Left lung (tissue), 10 donors: ENCODE results near the gene FBLN1. TPM values are rescaled to one million over a fixed set of nuclear protein-coding genes. Genes with fewer than 3 reads are reported as not detected.

Experiments
- ATAC-seq: fragments of 200-7000 bp; cut with Tn5 transposase; one replicate; pipeline ENCODE4 v1.9.1; 2020; ENCODE audit warnings: moderate library complexity
- DNase-seq, 4 donors: peaks; one replicate each; pipeline ENCODE4 v3.0.0-alpha.2; 2013 to 2020
- H3K27ac ChIP-seq, 2 donors: fragments of 200-600 bp; sonication (generic) in 1 of 2; one replicate each; pipeline versions ENCODE4 v1.5.0 to v1.8.0; 2020 to 2021
- H3K27me3 ChIP-seq, 2 donors: fragments of 200-600 bp; sonication (generic) in 1 of 2; one replicate each; pipeline versions ENCODE4 v1.5.0 to v1.8.0; 2020 to 2021
- H3K36me3 ChIP-seq, 2 donors: fragments of 200-600 bp; sonication (generic) in 1 of 2; one replicate each; pipeline versions ENCODE4 v1.5.0 to v1.8.0; 2020 to 2021
- H3K4me1 ChIP-seq, 2 donors: fragments of 200-600 bp; one replicate each; pipeline ENCODE4 v1.8.0; 2021
- H3K4me3 ChIP-seq, 2 donors: fragments of 200-600 bp; sonication (generic) in 1 of 2; one replicate each; pipeline versions ENCODE4 v1.5.0 to v1.8.0; 2020 to 2021; ENCODE audit warnings: mild to moderate bottlenecking in 1 of 2
- H3K9me3 ChIP-seq, 2 donors: fragments of 200-600 bp; sonication (generic) in 1 of 2; one replicate each; pipeline versions ENCODE4 v1.5.0 to v1.8.0; 2020 to 2021
- intact Hi-C, 2 donors: fragments of 100-400 bp; cut with DNase I; formaldehyde crosslinking; loops; one replicate each; pipeline versions ENCODE4 v1.11.2 to v1.14.2; 2022
- polyA plus RNA-seq, 6 donors: library from polyadenylated mRNA; unstranded; fragments of 120-200 nt; gene quantifications; one replicate each; pipeline ENCODE4 v1.2.1, GENCODE V29; 2013; ENCODE audit not compliant: insufficient read length in 6 of 6
- total RNA-seq, 2 donors: library from RNA; stranded (reverse); fragmentation: NEBNext Ultra II Directional; extraction: Animal tissue kit (Norgen Biotek cat#: 25700); gene quantifications; one replicate each; pipeline ENCODE4 v1.2.1, GENCODE V29; 2021
- TF ChIP-seq, protein P1 (sequence below), 2 donors: fragments of 200-600 bp; sonication (generic) in 1 of 2; IDR thresholded peaks; one replicate each; pipeline versions ENCODE4 v1.5.0 to v1.8.0; 2021; ENCODE audit warnings: antibody characterized with exemption in 2 of 2
- donor health status: DM: no; HTN: yes; CAD: no.
- donor health status: DM: no; HTN: no; CAD: no.

Gene FBLN1
- total and polyA plus RNA-seq, 8 donors = 287 to 447 (median 312) TPM

DNA sequence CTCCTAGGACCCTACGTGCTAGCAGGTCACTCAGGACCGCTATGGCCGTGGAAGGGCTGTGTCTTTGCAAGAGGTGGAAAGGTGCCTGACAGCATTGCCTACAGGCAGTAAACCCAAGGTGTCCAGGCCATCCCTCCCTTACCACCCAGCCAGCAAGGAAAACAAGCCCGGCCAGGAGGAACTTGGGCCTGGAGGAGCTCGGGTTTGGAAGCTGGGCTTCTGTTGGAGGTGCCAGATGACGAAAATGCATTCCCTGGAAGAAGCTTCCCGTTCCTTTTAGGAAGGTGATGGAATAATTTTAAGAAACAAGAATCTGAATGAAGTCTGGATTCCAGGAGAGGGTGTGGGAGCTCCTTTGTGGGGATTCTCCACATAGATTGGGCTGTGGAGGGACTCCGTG, 23.6 kb downstream of the FBLN1 start:
- H3K4me3 ChIP-seq = no peak overlapping the region
- no peak for DNase-seq
- peak overlapping the region in 1 of 2 donors; percentile 33 for H3K27ac ChIP-seq
- H3K36me3 ChIP-seq = no peaks in the 10 kb centered on the region
- TF ChIP-seq, protein P1, sequence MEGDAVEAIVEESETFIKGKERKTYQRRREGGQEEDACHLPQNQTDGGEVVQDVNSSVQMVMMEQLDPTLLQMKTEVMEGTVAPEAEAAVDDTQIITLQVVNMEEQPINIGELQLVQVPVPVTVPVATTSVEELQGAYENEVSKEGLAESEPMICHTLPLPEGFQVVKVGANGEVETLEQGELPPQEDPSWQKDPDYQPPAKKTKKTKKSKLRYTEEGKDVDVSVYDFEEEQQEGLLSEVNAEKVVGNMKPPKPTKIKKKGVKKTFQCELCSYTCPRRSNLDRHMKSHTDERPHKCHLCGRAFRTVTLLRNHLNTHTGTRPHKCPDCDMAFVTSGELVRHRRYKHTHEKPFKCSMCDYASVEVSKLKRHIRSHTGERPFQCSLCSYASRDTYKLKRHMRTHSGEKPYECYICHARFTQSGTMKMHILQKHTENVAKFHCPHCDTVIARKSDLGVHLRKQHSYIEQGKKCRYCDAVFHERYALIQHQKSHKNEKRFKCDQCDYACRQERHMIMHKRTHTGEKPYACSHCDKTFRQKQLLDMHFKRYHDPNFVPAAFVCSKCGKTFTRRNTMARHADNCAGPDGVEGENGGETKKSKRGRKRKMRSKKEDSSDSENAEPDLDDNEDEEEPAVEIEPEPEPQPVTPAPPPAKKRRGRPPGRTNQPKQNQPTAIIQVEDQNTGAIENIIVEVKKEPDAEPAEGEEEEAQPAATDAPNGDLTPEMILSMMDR (IDR thresholded peaks at IDR 0.05) = no peak
- H3K4me1 ChIP-seq = no peaks in the 10 kb centered on the region
- no peaks in the 10 kb centered on the region for H3K9me3 ChIP-seq
- H3K27me3 ChIP-seq = no peaks in the 10 kb centered on the region
- no peak for ATAC-seq
- intact Hi-C loops = no loop called here

DNA sequence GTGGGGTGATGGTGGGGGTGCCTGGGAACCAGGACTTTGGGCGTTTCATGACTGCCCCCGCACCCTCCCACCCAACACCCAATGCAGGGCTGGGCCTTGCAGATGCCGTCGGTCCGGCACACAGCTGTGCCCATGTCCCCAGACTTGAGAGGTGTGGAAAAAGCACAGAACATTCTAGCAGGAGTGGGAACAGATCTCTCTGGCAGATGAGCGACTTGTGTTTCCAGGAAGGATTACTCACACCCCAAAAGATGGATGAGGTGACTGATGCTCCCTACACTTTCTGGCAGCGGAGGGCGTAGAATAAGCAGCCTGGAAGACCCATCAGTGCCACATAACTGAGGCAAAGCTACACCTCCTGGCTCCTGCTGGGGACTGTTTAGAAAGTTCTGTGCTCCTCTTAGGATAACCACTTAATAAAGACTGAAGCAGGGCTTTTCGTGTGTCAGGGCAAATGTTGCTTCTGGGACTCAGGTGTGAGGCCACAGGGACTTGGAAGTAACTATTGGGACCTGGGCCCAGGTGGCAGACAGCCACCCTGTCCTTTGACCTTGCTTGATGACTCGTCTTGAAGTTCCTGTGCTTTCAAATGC, 24.2 kb downstream of the FBLN1 start:
- Histone ChIP-seq H3K36me3 (no peaks in the 10 kb centered on the region), H3K27me3 (no peaks in the 10 kb centered on the region), H3K4me1 (no peaks in the 10 kb centered on the region), H3K27ac (peak overlapping the region in 1 of 2 donors; percentile 33), H3K9me3 (no peaks in the 10 kb centered on the region), H3K4me3 (no peak overlapping the region)
- ATAC-seq (peak; percentile 11), DNase-seq (no peak)
- intact Hi-C loops = no loop called here
- TF ChIP-seq, protein P1 (IDR thresholded peaks at IDR 0.05) = no peak

DNA sequence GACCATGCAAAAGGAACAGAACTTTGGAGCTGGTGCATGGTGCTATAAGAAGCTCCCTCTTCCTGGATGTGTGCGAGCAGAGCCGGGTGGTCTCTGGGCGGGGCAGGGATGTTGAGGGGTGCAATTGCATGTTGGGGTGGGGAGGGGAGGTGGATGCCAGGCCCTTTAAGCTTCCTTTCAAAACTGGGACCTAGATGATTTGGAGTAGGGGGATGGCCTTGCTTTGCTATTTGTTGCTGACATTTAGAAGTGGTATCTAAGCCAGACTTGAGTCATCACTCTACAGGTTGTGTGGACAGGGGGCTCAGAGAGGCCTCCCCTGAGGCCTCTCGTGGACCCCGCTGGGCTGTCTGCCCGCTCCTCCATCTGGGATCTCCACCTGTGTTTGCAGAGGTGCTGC, 24.8 kb downstream of the FBLN1 start:
- Histone ChIP-seq H3K4me1 (no peaks in the 10 kb centered on the region), H3K27me3 (no peaks in the 10 kb centered on the region), H3K9me3 (no peaks in the 10 kb centered on the region), H3K4me3 (no peak overlapping the region), H3K36me3 (no peaks in the 10 kb centered on the region), H3K27ac (no peak overlapping the region)
- TF ChIP-seq, protein P1 (IDR thresholded peaks at IDR 0.05) = no peak
- intact Hi-C loops = no loop called here
- DNase-seq (no peak), ATAC-seq (no peak)

DNA sequence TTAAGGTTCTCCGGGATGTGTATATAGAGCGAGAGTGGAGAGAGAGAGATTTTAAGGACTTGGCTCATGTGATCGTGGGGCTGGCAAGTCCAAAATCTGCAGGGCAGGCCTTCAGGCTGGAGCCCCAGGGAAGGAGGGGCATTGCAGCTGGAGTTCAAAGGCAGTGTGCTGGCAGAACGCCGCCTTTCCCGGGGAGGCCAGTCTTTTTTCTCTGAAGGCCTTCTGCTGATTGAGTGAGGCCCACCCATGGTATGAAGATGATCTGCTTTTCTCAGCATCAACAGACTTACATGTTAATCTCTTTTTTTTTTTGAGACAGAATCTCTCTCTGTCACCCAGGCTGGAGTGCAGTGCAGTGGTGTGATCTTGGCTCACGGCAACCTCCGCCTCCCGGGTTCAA, 25.4 kb downstream of the FBLN1 start:
- no peaks in the 10 kb centered on the region for H3K27me3 ChIP-seq
- ATAC-seq = peak; percentile 26
- intact Hi-C loops = no loop called here
- DNase-seq = peak in 2 of 4 donors; percentile 77 to 82
- H3K4me1 ChIP-seq = no peaks in the 10 kb centered on the region
- H3K36me3 ChIP-seq = no peaks in the 10 kb centered on the region
- no peaks in the 10 kb centered on the region for H3K9me3 ChIP-seq
- H3K27ac ChIP-seq = no peak overlapping the region
- TF ChIP-seq, protein P1 (IDR thresholded peaks at IDR 0.05) = no peak
- H3K4me3 ChIP-seq = no peak overlapping the region

DNA sequence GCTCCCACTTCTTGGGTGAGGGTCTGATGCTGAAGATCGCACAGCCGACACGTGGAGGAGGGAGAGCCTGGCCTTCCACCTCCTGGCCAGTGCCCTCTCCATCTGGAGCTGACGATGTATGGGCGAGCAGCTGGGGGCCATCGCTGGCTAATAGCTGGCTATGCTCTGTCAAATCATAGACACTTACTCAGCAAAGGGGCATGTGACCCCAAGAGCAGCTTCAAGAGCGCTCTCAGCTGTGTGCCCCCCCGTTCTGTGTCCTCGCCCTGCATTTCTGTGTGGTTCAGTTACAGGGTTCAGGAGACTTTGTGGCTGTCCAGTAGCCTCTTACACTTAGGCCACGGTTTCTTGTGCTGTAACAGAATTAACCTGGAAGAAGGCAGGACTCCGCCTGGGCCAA, 26.4 kb downstream of the FBLN1 start:
- TF ChIP-seq, protein P1 (IDR thresholded peaks at IDR 0.05) = no peak
- Histone ChIP-seq H3K36me3 (no peaks in the 10 kb centered on the region), H3K4me1 (no peaks in the 10 kb centered on the region), H3K27me3 (no peaks in the 10 kb centered on the region), H3K27ac (no peak overlapping the region), H3K4me3 (no peak overlapping the region), H3K9me3 (no peaks in the 10 kb centered on the region)
- no peak for DNase-seq
- intact Hi-C loops = no loop called here
- ATAC-seq = no peak
